ENCODE measurements around the gene TENM4.

TENM4 gene

GRCh38 chr11:78869293-78869692 lies 571.5 kb downstream of the TENM4 start:
- TF ChIP-seq CEBPB (IDR thresholded peaks at IDR 0.05): no peak

- TF ChIP-seq USF1 (IDR thresholded peaks at IDR 0.05) (no peak), NFIC (IDR thresholded peaks at IDR 0.05) (no peak), EGR1 (IDR thresholded peaks at IDR 0.05) (no peak), MAX (IDR thresholded peaks at IDR 0.05) (no peak), FOXM1 (IDR thresholded peaks at IDR 0.05; ENCODE audit: borderline replicate concordance, low read depth) (no peak), TEAD4 (IDR thresholded peaks at IDR 0.05) (no peak), YY1 (IDR thresholded peaks at IDR 0.05; ENCODE audit: low read depth) (no peak), RAD21 (IDR thresholded peaks at IDR 0.05; ENCODE audit: low read depth) (no peak), ZBTB7A (IDR thresholded peaks at IDR 0.05; ENCODE audit: low read depth) (no peak), TAF1 (IDR thresholded peaks at IDR 0.05; ENCODE audit: low read depth) (no peak), EP300 (IDR thresholded peaks at IDR 0.05; ENCODE audit: borderline replicate concordance) (no peak), REST (IDR thresholded peaks at IDR 0.05; ENCODE audit: low read depth) (no peak), TCF12 (IDR thresholded peaks at IDR 0.05; ENCODE audit: low read depth) (no peak)
Measured at GRCh38 chr11:78868563-78868962, 572.3 kb downstream of the TENM4 start.

- TF ChIP-seq REST (IDR thresholded peaks at IDR 0.05; ENCODE audit: low read depth) (peak; percentile 86), YY1 (IDR thresholded peaks at IDR 0.05; ENCODE audit: low read depth) (no peak), ZBTB7A (IDR thresholded peaks at IDR 0.05; ENCODE audit: low read depth) (no peak)
Measured at GRCh38 chr11:78860720-78861422, 580.0 kb downstream of the TENM4 start.

- TF ChIP-seq FOXM1 (IDR thresholded peaks at IDR 0.05; ENCODE audit: borderline replicate concordance, low read depth) (no peak), CREB1 (IDR thresholded peaks at IDR 0.05; ENCODE audit: low read depth) (no peak), TAF1 (IDR thresholded peaks at IDR 0.05; ENCODE audit: low read depth) (no peak), NFIC (IDR thresholded peaks at IDR 0.05) (no peak), MAX (IDR thresholded peaks at IDR 0.05) (no peak), CEBPB (IDR thresholded peaks at IDR 0.05) (no peak)
Measured at GRCh38 chr11:78857688-78858087, 583.1 kb downstream of the TENM4 start.

- TF ChIP-seq REST (IDR thresholded peaks at IDR 0.05; ENCODE audit: low read depth) (no peak), TCF12 (IDR thresholded peaks at IDR 0.05; ENCODE audit: low read depth) (no peak), CREB1 (IDR thresholded peaks at IDR 0.05; ENCODE audit: low read depth) (no peak), FOXM1 (IDR thresholded peaks at IDR 0.05; ENCODE audit: borderline replicate concordance, low read depth) (no peak), NFIC (IDR thresholded peaks at IDR 0.05) (no peak), EP300 (IDR thresholded peaks at IDR 0.05; ENCODE audit: borderline replicate concordance) (no peak), TAF1 (IDR thresholded peaks at IDR 0.05; ENCODE audit: low read depth) (no peak), EGR1 (IDR thresholded peaks at IDR 0.05) (no peak), CEBPB (IDR thresholded peaks at IDR 0.05) (no peak), TEAD4 (IDR thresholded peaks at IDR 0.05) (no peak), USF1 (IDR thresholded peaks at IDR 0.05) (no peak), MAX (IDR thresholded peaks at IDR 0.05) (no peak), ZBTB7A (IDR thresholded peaks at IDR 0.05; ENCODE audit: low read depth) (no peak), RAD21 (IDR thresholded peaks at IDR 0.05; ENCODE audit: low read depth) (no peak), YY1 (IDR thresholded peaks at IDR 0.05; ENCODE audit: low read depth) (no peak)
Measured at GRCh38 chr11:78856211-78856610, 584.6 kb downstream of the TENM4 start.

Measured in Ishikawa (cell line).